ENCODE measurements around the gene AIMP1. TPM values are rescaled to one million over a fixed set of nuclear protein-coding genes. Genes with fewer than 3 reads are reported as not detected.

AIMP1 gene
- polyA plus RNA-seq, 3 donors: 15.2 to 65.6 (median 56.1) TPM

- H3K4me2 ChIP-seq (replicated peaks; ENCODE audit: extremely low read depth, low read length, poor library complexity, severe bottlenecking): no peak overlapping the region
- peaks cover 0 to 5% of the 10 kb centered on the region in 2 donors for H3K9me3 ChIP-seq (replicated peaks in 1 of 2; ENCODE audit: control insufficient read depth in 1 of 2, insufficient read depth in 1 of 2, low read length in 2 of 2)
- Mint-ChIP-seq H3K9me3 (peaks cover 0 to 2% (median 0%) of the 10 kb centered on the region in 7 donors), H3K4me1 (no peaks in the 10 kb centered on the region), H3K4me3 (no peak overlapping the region), H3K36me3 (no peaks in the 10 kb centered on the region), H3K27ac (no peak overlapping the region), H3K27me3 (ENCODE audit: low read depth in 3 of 3) (peaks cover 2 to 3% (median 2%) of the 10 kb centered on the region in 3 donors)
- H4K20me1 ChIP-seq (ENCODE audit: insufficient read depth, low read length): no peaks in the 10 kb centered on the region
- no peak for DNase-seq
- H3K36me3 ChIP-seq (replicated peaks in 1 of 2; ENCODE audit: control insufficient read depth in 1 of 2, insufficient read depth in 2 of 2, low read length in 2 of 2): no peaks in the 10 kb centered on the region
- H3K27me3 ChIP-seq (ENCODE audit: control insufficient read depth in 2 of 2, insufficient read depth in 2 of 2, low read length in 2 of 2): no peaks in the 10 kb centered on the region
- H3K9ac ChIP-seq (ENCODE audit: insufficient read depth, low read length, poor library complexity, severe bottlenecking): no peak overlapping the region
- TF ChIP-seq CTCF (IDR thresholded peaks at IDR 0.05): no peak
- no peaks in the 10 kb centered on the region for H3K4me1 ChIP-seq (ENCODE audit: control insufficient read depth in 1 of 2, insufficient read depth in 2 of 2, low read length in 2 of 2)
- H2AFZ ChIP-seq (ENCODE audit: insufficient read depth, low read depth, low read length, poor library complexity, severe bottlenecking): no peak overlapping the region
- intact Hi-C loops (cut with micrococcal nuclease): no loop called here
- no peaks in the 10 kb centered on the region for H3K79me2 ChIP-seq (ENCODE audit: insufficient read depth, low read length)
- H3K4me3 ChIP-seq (replicated peaks in 1 of 3; ENCODE audit: low read depth in 2 of 3, low read length in 3 of 3): no peak overlapping the region
- no peak overlapping the region for H3K27ac ChIP-seq (ENCODE audit: low read depth in 1 of 2, low read length in 2 of 2)
Observed at GRCh38 chr4:106380179-106380578, 63.8 kb downstream of the AIMP1 start.

GRCh38 chr4:106384878-106385277, 68.5 kb downstream of the AIMP1 start:
- 100% methylated on average over 2 of the region's 3 CpGs for WGBS (ENCODE audit: insufficient coverage)
- H3K9me3 ChIP-seq (replicated peaks in 1 of 2; ENCODE audit: control insufficient read depth in 1 of 2, insufficient read depth in 1 of 2, low read length in 2 of 2): peaks cover 0 to 15% of the 10 kb centered on the region in 2 donors
- no peaks in the 10 kb centered on the region for H3K4me1 ChIP-seq (ENCODE audit: control insufficient read depth in 1 of 2, insufficient read depth in 2 of 2, low read length in 2 of 2)
- Mint-ChIP-seq H3K36me3 (no peaks in the 10 kb centered on the region), H3K4me1 (no peaks in the 10 kb centered on the region), H3K27me3 (ENCODE audit: low read depth in 3 of 3) (peaks cover 2 to 3% (median 2%) of the 10 kb centered on the region in 3 donors), H3K4me3 (no peak overlapping the region), H3K27ac (no peak overlapping the region), H3K9me3 (peaks cover 0 to 10% (median 5%) of the 10 kb centered on the region in 7 donors)
- no peak for DNase-seq
- no peak overlapping the region for H3K27ac ChIP-seq (ENCODE audit: low read depth in 1 of 2, low read length in 2 of 2)
- no peak overlapping the region for H3K9ac ChIP-seq (ENCODE audit: insufficient read depth, low read length, poor library complexity, severe bottlenecking)
- H4K20me1 ChIP-seq (ENCODE audit: insufficient read depth, low read length): no peaks in the 10 kb centered on the region
- no peak overlapping the region for H3K4me3 ChIP-seq (replicated peaks in 1 of 3; ENCODE audit: low read depth in 2 of 3, low read length in 3 of 3)
- H3K36me3 ChIP-seq (replicated peaks in 1 of 2; ENCODE audit: control insufficient read depth in 1 of 2, insufficient read depth in 2 of 2, low read length in 2 of 2): no peaks in the 10 kb centered on the region
- H3K79me2 ChIP-seq (ENCODE audit: insufficient read depth, low read length): no peaks in the 10 kb centered on the region
- TF ChIP-seq CTCF (IDR thresholded peaks at IDR 0.05): no peak
- intact Hi-C loops (cut with micrococcal nuclease): no loop called here
- H3K4me2 ChIP-seq (replicated peaks; ENCODE audit: extremely low read depth, low read length, poor library complexity, severe bottlenecking): no peak overlapping the region
- H3K27me3 ChIP-seq (ENCODE audit: control insufficient read depth in 2 of 2, insufficient read depth in 2 of 2, low read length in 2 of 2): no peaks in the 10 kb centered on the region
- H2AFZ ChIP-seq (ENCODE audit: insufficient read depth, low read depth, low read length, poor library complexity, severe bottlenecking): no peak overlapping the region

Measured in CD14-positive monocyte (primary cell).